ENCODE results near the gene PGAM1.
"Not testable (repeated sequence)": the region's sequence is repeated elsewhere in the genome, so short reads cannot be mapped to it uniquely, and the experiment has no call there.

PGAM1 gene

GRCh38 chr10:97466755-97467154 is 40.8 kb downstream of the PGAM1 start:
- Histone ChIP-seq H3K9me3 (ENCODE audit: control insufficient read depth, insufficient read depth, low read depth, low read length) (no peaks in the 10 kb centered on the region), H3K4me3 (ENCODE audit: low read depth, low read length) (no peak overlapping the region), H3K36me3 (ENCODE audit: control insufficient read depth in 2 of 2, insufficient read depth in 1 of 2, low read length in 2 of 2) (peaks cover 59 to 94% of the 10 kb centered on the region in 2 experiments), H3K27ac (ENCODE audit: extremely low read depth, low read depth, low read length) (no peak overlapping the region), H3K4me1 (ENCODE audit: control insufficient read depth, insufficient read depth, low read length) (no peaks in the 10 kb centered on the region)
- ChIA-PET CTCF (interaction anchor here (0.7 to 8.2 kb wide), 4 partner anchors 13 to 146 kb away, joined by 3 to 81 read pairs (median 12); no protein-coding TSS in a partner anchor), POLR2A (interaction anchor here (1.0 kb wide), 1 partner anchor 13 kb away, joined by 3 read pairs; no protein-coding TSS in a partner anchor)
- TF ChIP-seq SALL2 (tag by site-specific recombination; IDR thresholded peaks at IDR 0.05; ENCODE audit: borderline replicate concordance) = no peak
- TF ChIP-seq ZNF362 (tag by site-specific recombination; IDR thresholded peaks at IDR 0.05) = 0 out of 2 replicates have a peak, but pooled peaks have one; percentile 44

GRCh38 chr10:97468162-97468561 is 42.2 kb downstream of the PGAM1 start:
- POLR2A ChIA-PET = no interaction called here
- Histone ChIP-seq H3K4me3 (ENCODE audit: low read depth, low read length) (no peak overlapping the region), H3K9me3 (ENCODE audit: control insufficient read depth, insufficient read depth, low read depth, low read length) (no peaks in the 10 kb centered on the region), H3K27ac (ENCODE audit: extremely low read depth, low read depth, low read length) (no peak overlapping the region), H3K4me1 (ENCODE audit: control insufficient read depth, insufficient read depth, low read length) (no peaks in the 10 kb centered on the region), H3K36me3 (ENCODE audit: control insufficient read depth in 2 of 2, insufficient read depth in 1 of 2, low read length in 2 of 2) (peaks cover 61 to 93% of the 10 kb centered on the region in 2 experiments)
- TF ChIP-seq SCRT1 (tag by site-specific recombination; IDR thresholded peaks at IDR 0.05; ENCODE audit: borderline replicate concordance) (0 out of 2 replicates have a peak, but pooled peaks have one; percentile 39), ZNF24 (tag by site-specific recombination; IDR thresholded peaks at IDR 0.05) (no peak), ZNF157 (tag by site-specific recombination; IDR thresholded peaks at IDR 0.05) (no peak), ZNF223 (tag by site-specific recombination; IDR thresholded peaks at IDR 0.05) (no peak), SCRT2 (tag by site-specific recombination; IDR thresholded peaks at IDR 0.05) (peak; percentile 75), BCL6B (tag by site-specific recombination; IDR thresholded peaks at IDR 0.05) (no peak), ZNF133 (tag by site-specific recombination; IDR thresholded peaks at IDR 0.05) (no peak), ZBTB10 (tag by site-specific recombination; IDR thresholded peaks at IDR 0.05) (no peak), GLIS1 (tag by site-specific recombination; IDR thresholded peaks at IDR 0.05) (no peak)
- CTCF ChIA-PET = interaction anchor here (8.2 kb wide), 1 partner anchor 85 kb away, joined by 81 read pairs; no protein-coding TSS in a partner anchor

GRCh38 chr10:97468781-97469180 is 42.8 kb downstream of the PGAM1 start:
- 0 out of 2 replicates have a peak, but pooled peaks have one; percentile 18 for TF ChIP-seq KLF1 (tag by site-specific recombination; IDR thresholded peaks at IDR 0.05)
- H3K27ac ChIP-seq (ENCODE audit: extremely low read depth, low read depth, low read length); CTCF ChIA-PET; H3K4me1 ChIP-seq (ENCODE audit: control insufficient read depth, insufficient read depth, low read length); H3K9me3 ChIP-seq (ENCODE audit: control insufficient read depth, insufficient read depth, low read depth, low read length); H3K4me3 ChIP-seq (ENCODE audit: low read depth, low read length); POLR2A ChIA-PET: not testable (repeated sequence)
- peaks cover 60 to 93% of the 10 kb centered on the region in 2 experiments for H3K36me3 ChIP-seq (ENCODE audit: control insufficient read depth in 2 of 2, insufficient read depth in 1 of 2, low read length in 2 of 2)

GRCh38 chr10:97474918-97475317 is 48.9 kb downstream of the PGAM1 start:
- CTCF ChIA-PET = interaction anchor here (0.6 to 4.8 kb wide), 6 partner anchors 11 to 317 kb away, joined by 3 to 37 read pairs (median 3); no protein-coding TSS in a partner anchor
- Histone ChIP-seq H3K36me3 (ENCODE audit: control insufficient read depth in 2 of 2, insufficient read depth in 1 of 2, low read length in 2 of 2) (peaks cover 57 to 93% of the 10 kb centered on the region in 2 experiments), H3K4me1 (ENCODE audit: control insufficient read depth, insufficient read depth, low read length) (no peaks in the 10 kb centered on the region), H3K27ac (ENCODE audit: extremely low read depth, low read depth, low read length) (no peak overlapping the region), H3K4me3 (ENCODE audit: low read depth, low read length) (no peak overlapping the region), H3K9me3 (ENCODE audit: control insufficient read depth, insufficient read depth, low read depth, low read length) (no peaks in the 10 kb centered on the region)
- POLR2A ChIA-PET = no interaction called here
- TF ChIP-seq ZNF292 (tag by site-specific recombination; IDR thresholded peaks at IDR 0.05; ENCODE audit: borderline replicate concordance, low read depth) = no peak
- no peak for TF ChIP-seq EGR2 (tag by site-specific recombination; IDR thresholded peaks at IDR 0.05; ENCODE audit: low read depth)
- TF ChIP-seq ZNF2 (tag by site-specific recombination; IDR thresholded peaks at IDR 0.05) = no peak
- TF ChIP-seq KLF10 (tag by site-specific recombination; IDR thresholded peaks at IDR 0.05) = no peak
- TF ChIP-seq ZNF146 (tag by site-specific recombination; IDR thresholded peaks at IDR 0.05) = peak; percentile 95
- TF ChIP-seq ZNF221 (tag by site-specific recombination; IDR thresholded peaks at IDR 0.05; ENCODE audit: borderline replicate concordance) = no peak

All from HEK293 (cell line).